ENCODE measurements around the gene UBAP1L.

Gene UBAP1L

GRCh38 chr15:65134538-65134937 is 19.5 kb upstream of the UBAP1L start:
- DNase-seq (ENCODE audit: low spot score): no peak
- TF ChIP-seq CTCF (IDR thresholded peaks at IDR 0.05; ENCODE audit: extremely low read depth, missing control alignments): no peak

GRCh38 chr15:65133548-65134200 is 18.7 kb upstream of the UBAP1L start, which contains the start of gene PDCD7:
TSS of gene PDCD7 (minus strand) at chr15:65133808. CDS start at chr15:65133781, 27 bp downstream.
- no peak for TF ChIP-seq CTCF (IDR thresholded peaks at IDR 0.05; ENCODE audit: extremely low read depth, missing control alignments)
- peak; percentile 99 for DNase-seq (ENCODE audit: low spot score)

- no peak for TF ChIP-seq CTCF (IDR thresholded peaks at IDR 0.05; ENCODE audit: extremely low read depth, missing control alignments)
- peak; percentile 79 for DNase-seq (ENCODE audit: low spot score)
Observed at GRCh38 chr15:65132878-65133547, 18.0 kb upstream of the UBAP1L start.

- TF ChIP-seq CTCF (IDR thresholded peaks at IDR 0.05; ENCODE audit: extremely low read depth, missing control alignments): no peak
- no peak for DNase-seq (ENCODE audit: low spot score)
Observed at GRCh38 chr15:65130941-65131340, 15.9 kb upstream of the UBAP1L start.

- no peak for DNase-seq (ENCODE audit: low spot score)
- no peak for TF ChIP-seq CTCF (IDR thresholded peaks at IDR 0.05; ENCODE audit: extremely low read depth, missing control alignments)
Observed at GRCh38 chr15:65115542-65115941, 542 bp upstream of the UBAP1L start.

- no peak for DNase-seq (ENCODE audit: low spot score)
- no peak for TF ChIP-seq CTCF (IDR thresholded peaks at IDR 0.05; ENCODE audit: extremely low read depth, missing control alignments)
Observed at GRCh38 chr15:65110676-65111292, 4.2 kb downstream of the UBAP1L start.

GRCh38 chr15:65106011-65106590 is 8.9 kb downstream of the UBAP1L start:
- no peak for TF ChIP-seq CTCF (IDR thresholded peaks at IDR 0.05; ENCODE audit: extremely low read depth, missing control alignments)
- DNase-seq (ENCODE audit: low spot score): no peak

Data from GM20000 (cell line).